ENCODE data around the gene ITPR2. TPM values are rescaled to one million over a fixed set of nuclear protein-coding genes. Genes with fewer than 3 reads are reported as not detected.
"Not testable (repeated sequence)": the region's sequence is repeated elsewhere in the genome, so short reads cannot be mapped to it uniquely, and the experiment has no call there.

The ITPR2 gene
- total RNA-seq, 6 experiments from 2014 or later = 6.9 to 8.4 (median 7.6) TPM

GRCh38 chr12:26435069-26435404, 398.0 kb downstream of the ITPR2 start:
- H3K36me3 Mint-ChIP-seq (ENCODE audit: low read depth) = no peaks in the 10 kb centered on the region

DNA sequence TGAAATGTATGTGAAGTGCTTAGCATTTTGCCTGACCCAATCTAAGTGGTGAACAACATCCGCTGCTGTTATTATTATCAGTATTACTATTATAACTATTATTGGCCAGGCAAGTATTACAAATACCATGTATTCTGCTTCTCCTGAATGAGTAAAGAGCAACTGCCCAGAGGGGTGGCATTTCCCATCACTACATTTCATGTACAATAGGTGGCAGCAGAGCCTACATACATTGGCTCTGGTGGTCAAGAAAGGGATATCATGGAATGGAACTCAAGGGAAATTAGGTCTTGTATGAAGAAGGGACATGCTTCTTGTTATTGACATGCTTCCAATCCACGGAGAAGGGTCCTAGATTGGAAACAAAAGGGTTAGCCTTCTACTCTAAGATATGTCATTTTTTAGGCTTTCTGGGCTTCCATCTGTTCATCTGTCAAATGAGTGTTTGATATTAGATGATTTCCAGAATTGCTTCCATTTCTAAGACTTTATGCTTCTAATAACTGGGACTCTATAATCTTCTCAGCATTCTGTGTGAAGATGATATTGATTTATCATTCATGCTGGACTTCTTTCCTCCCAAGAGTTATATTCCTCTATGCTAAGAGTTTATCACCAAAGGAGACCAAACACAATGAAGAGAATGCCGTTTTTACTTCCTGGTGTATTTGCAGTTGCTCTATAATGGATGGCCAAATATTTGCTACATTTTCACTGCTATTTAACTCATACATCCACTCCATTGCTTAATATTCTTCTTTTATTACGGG, 398.5 kb downstream of the ITPR2 start:
- peaks cover under 1% of the 10 kb centered on the region; the same call in 1 of the 2 replicates for H3K4me1 Mint-ChIP-seq (ENCODE audit: low read depth)
- no peaks in the 10 kb centered on the region for H3K27me3 Mint-ChIP-seq (ENCODE audit: insufficient read depth)
- H3K27ac Mint-ChIP-seq = no peak overlapping the region
- H3K36me3 Mint-ChIP-seq (ENCODE audit: low read depth) = no peaks in the 10 kb centered on the region
- H3K4me3 Mint-ChIP-seq = no peak overlapping the region
- TF ChIP-seq, protein P1, sequence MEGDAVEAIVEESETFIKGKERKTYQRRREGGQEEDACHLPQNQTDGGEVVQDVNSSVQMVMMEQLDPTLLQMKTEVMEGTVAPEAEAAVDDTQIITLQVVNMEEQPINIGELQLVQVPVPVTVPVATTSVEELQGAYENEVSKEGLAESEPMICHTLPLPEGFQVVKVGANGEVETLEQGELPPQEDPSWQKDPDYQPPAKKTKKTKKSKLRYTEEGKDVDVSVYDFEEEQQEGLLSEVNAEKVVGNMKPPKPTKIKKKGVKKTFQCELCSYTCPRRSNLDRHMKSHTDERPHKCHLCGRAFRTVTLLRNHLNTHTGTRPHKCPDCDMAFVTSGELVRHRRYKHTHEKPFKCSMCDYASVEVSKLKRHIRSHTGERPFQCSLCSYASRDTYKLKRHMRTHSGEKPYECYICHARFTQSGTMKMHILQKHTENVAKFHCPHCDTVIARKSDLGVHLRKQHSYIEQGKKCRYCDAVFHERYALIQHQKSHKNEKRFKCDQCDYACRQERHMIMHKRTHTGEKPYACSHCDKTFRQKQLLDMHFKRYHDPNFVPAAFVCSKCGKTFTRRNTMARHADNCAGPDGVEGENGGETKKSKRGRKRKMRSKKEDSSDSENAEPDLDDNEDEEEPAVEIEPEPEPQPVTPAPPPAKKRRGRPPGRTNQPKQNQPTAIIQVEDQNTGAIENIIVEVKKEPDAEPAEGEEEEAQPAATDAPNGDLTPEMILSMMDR (IDR thresholded peaks at IDR 0.05) = peak; percentile 86
- DNase-seq = peak; percentile 69
- no peaks in the 10 kb centered on the region for H3K9me3 Mint-ChIP-seq

More at GRCh38 chr12:26435069-26435404, 398.0 kb downstream of the ITPR2 start:
- no peaks in the 10 kb centered on the region for H3K27me3 Mint-ChIP-seq (ENCODE audit: insufficient read depth)
- H3K9me3 Mint-ChIP-seq = no peaks in the 10 kb centered on the region
- TF ChIP-seq, protein P1 (IDR thresholded peaks at IDR 0.05) = no peak
- H3K27ac Mint-ChIP-seq = no peak overlapping the region
- DNase-seq = no peak
- H3K4me3 Mint-ChIP-seq = no peak overlapping the region
- H3K4me1 Mint-ChIP-seq (ENCODE audit: low read depth) = no peaks in the 10 kb centered on the region

DNA sequence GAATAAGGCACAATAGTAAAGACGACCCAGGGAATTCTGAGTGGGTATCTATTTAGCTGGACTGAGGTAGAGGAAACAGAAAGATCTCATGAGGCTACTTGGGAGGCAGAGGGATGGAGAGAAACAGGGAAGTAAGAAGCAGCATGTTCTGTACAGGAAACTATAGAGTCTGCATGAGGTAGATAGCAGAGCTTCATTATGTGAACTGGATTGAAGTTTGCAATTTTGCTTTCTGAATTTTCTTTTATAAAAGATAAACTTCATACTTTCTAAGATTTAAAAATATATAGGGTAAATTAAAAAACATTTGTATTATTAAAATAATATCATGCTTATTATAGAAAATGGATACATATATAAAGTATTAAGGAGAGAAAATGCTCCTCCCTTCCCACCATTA, 399.3 kb downstream of the ITPR2 start:
- DNase-seq; H3K9me3 Mint-ChIP-seq; H3K27me3 Mint-ChIP-seq (ENCODE audit: insufficient read depth); H3K36me3 Mint-ChIP-seq (ENCODE audit: low read depth); H3K27ac Mint-ChIP-seq; H3K4me3 Mint-ChIP-seq; H3K4me1 Mint-ChIP-seq (ENCODE audit: low read depth): not testable (repeated sequence)

DNA sequence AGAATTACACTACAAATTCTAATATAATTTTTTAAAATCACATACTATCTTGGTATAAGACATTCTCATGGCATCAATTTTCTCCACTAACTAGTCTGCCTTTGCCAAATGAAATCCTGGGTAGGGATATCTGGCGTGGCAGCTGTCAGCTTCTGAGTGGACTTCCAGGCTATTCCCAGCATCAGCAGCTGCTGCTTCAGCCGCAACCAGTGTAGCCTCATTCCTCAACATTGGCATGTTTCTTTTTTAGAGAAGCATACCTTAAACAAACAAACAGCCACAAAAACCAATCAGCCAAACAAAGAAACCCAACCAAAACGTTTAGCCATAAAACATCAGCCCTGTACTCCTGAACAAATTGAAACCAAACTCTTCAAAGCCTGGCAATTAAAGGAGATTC, 401.8 kb downstream of the ITPR2 start:
- Mint-ChIP-seq H3K4me1 (ENCODE audit: low read depth) (peaks cover 20% of the 10 kb centered on the region), H3K27me3 (ENCODE audit: insufficient read depth) (no peaks in the 10 kb centered on the region), H3K36me3 (ENCODE audit: low read depth) (no peaks in the 10 kb centered on the region), H3K27ac (no peak overlapping the region), H3K4me3 (no peak overlapping the region), H3K9me3 (no peaks in the 10 kb centered on the region)
- no peak for DNase-seq
- TF ChIP-seq, protein P1 (IDR thresholded peaks at IDR 0.05) = no peak

DNA sequence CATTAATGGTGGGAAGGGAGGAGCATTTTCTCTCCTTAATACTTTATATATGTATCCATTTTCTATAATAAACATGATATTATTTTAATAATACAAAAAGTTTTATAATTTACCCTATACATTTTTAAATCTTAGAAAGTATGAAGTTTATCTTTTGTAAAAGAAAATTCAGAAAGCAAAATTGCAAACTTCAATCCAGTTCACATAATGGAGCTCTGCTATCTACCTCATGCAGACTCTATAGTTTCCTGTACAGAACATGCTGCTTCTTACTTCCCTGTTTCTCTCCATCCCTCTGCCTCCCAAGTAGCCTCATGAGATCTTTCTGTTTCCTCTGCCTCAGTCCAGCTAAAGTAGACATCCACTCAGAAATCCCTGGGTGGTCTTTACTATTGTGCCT, 402.4 kb downstream of the ITPR2 start:
- DNase-seq; H3K27ac Mint-ChIP-seq; H3K9me3 Mint-ChIP-seq; H3K27me3 Mint-ChIP-seq (ENCODE audit: insufficient read depth); H3K36me3 Mint-ChIP-seq (ENCODE audit: low read depth); H3K4me3 Mint-ChIP-seq: not testable (repeated sequence)
- H3K4me1 Mint-ChIP-seq (ENCODE audit: low read depth) = peaks cover 20% of the 10 kb centered on the region

GRCh38 chr12:26429070-26429691, 403.8 kb downstream of the ITPR2 start:
- H3K27me3 Mint-ChIP-seq (ENCODE audit: insufficient read depth) = no peaks in the 10 kb centered on the region
- H3K4me1 Mint-ChIP-seq (ENCODE audit: low read depth) = peaks cover 20% of the 10 kb centered on the region
- H3K4me3 Mint-ChIP-seq = no peak overlapping the region
- no peaks in the 10 kb centered on the region for H3K36me3 Mint-ChIP-seq (ENCODE audit: low read depth)
- no peaks in the 10 kb centered on the region for H3K9me3 Mint-ChIP-seq
- H3K27ac Mint-ChIP-seq = no peak overlapping the region
- TF ChIP-seq, protein P1 (IDR thresholded peaks at IDR 0.05) = no peak
- DNase-seq = no peak

All from HFFc6 (cell line).